Endothelial cell of umbilical vein (primary cell): Measurements from ENCODE around the gene PRR14. TPM values are rescaled to one million over a fixed set of nuclear protein-coding genes. Genes with fewer than 3 reads are reported as not detected.

ENCODE experiments used
- BruUV-seq: library from RNA; stranded (reverse); fragments of 400-500 nt; replicated peaks from 2 replicates; lab custom pipeline; 2021; lab: Mats Ljungman, UMichigan
- CTCF ChIA-PET: fragments of 300-600, 350-600 bp; sonication (Branson Sonifier 250); formaldehyde crosslinking; loops from one replicate; lab custom pipeline; 2021; ENCODE audit warnings: antibody characterized with exemption, inconsistent platforms; lab: Charles Lee
- POLR2A ChIA-PET: fragments of 300-600, 350-600 bp; sonication (Branson Sonifier 250); formaldehyde crosslinking; loops from one replicate; lab custom pipeline; 2021; ENCODE audit warnings: antibody characterized with exemption, inconsistent platforms; lab: Charles Lee
- DNase-seq: peaks from one replicate; pipeline ENCODE4 v3.0.0-alpha.2; 2011; ENCODE audit warnings: low read depth, low spot score
- FAIRE-seq: peaks from 2 replicates; lab custom pipeline; 2011; peaks lifted over from hg19 to GRCh38; lab: Jason Lieb, UNC
- H2AFZ ChIP-seq: 2 replicates; pipeline ENCODE4 v1.6.0; 2012; ENCODE audit warnings: low read depth, low read length, control low read depth, inconsistent platforms
- H3K27ac ChIP-seq: 2 replicates; pipeline ENCODE4 v1.5.1; 2011; ENCODE audit warnings: low read depth, mild to moderate bottlenecking, control low read depth, low read length, moderate library complexity; ENCODE audit not compliant: insufficient read depth
- H3K27me3 ChIP-seq, 2 experiments: 2 replicates each; pipeline versions ENCODE4 v1.6.0 to v1.6.1; 2011; ENCODE audit warnings: low read length in 2 of 2, mixed read lengths in 1 of 2; ENCODE audit not compliant: control insufficient read depth in 2 of 2, insufficient read depth in 2 of 2
- H3K36me3 ChIP-seq, 2 experiments: 2 replicates in 1 of 2; 3 replicates in 1 of 2; pipeline ENCODE4 v1.5.1; 2011; ENCODE audit warnings: low read length in 2 of 2, mild to moderate bottlenecking in 1 of 2, moderate library complexity in 1 of 2; ENCODE audit not compliant: control insufficient read depth in 2 of 2, insufficient read depth in 2 of 2; ENCODE audit errors: extremely low read depth in 1 of 2
- H3K4me1 ChIP-seq: 3 replicates; pipeline ENCODE4 v1.5.1; 2011; ENCODE audit warnings: mild to moderate bottlenecking, low read length; ENCODE audit not compliant: control insufficient read depth, insufficient read depth; ENCODE audit errors: extremely low read depth
- H3K4me2 ChIP-seq: 2 replicates; pipeline ENCODE4 v1.6.1; 2011; ENCODE audit warnings: low read length, control low read depth, mixed read lengths; ENCODE audit not compliant: insufficient read depth
- H3K4me3 ChIP-seq, 3 experiments: fragments of 200-600 bp in 1 of 3; sonication (generic), shearing (Covaris generic) in 1 of 3; replicated peaks in 1 of 3; 2 replicates each; pipeline ENCODE4 v1.5.1; 2011 to 2016; ENCODE audit warnings: control low read depth in 3 of 3, low read length in 3 of 3, mild to moderate bottlenecking in 2 of 3, inconsistent platforms in 1 of 3, low read depth in 1 of 3, moderate library complexity in 1 of 3; ENCODE audit not compliant: insufficient read depth in 1 of 3
- H3K79me2 ChIP-seq: 2 replicates; pipeline ENCODE4 v1.6.0; 2012; ENCODE audit warnings: low read length, inconsistent platforms; ENCODE audit not compliant: control insufficient read depth, insufficient read depth
- H3K9ac ChIP-seq: replicated peaks from 2 replicates; pipeline ENCODE3; 2011; ENCODE audit warnings: low read length, control low read depth; ENCODE audit not compliant: insufficient read depth; ENCODE audit errors: extremely low read depth
- H3K9me1 ChIP-seq: replicated peaks from 3 replicates; pipeline ENCODE4 v1.6.0; 2011; ENCODE audit warnings: mild to moderate bottlenecking, low read length; ENCODE audit not compliant: control insufficient read depth, insufficient read depth; ENCODE audit errors: extremely low read depth
- H3K9me3 ChIP-seq: replicated peaks from 2 replicates; pipeline ENCODE4 v1.5.1; 2012; ENCODE audit warnings: low read length, inconsistent platforms; ENCODE audit not compliant: control insufficient read depth, insufficient read depth
- H4K20me1 ChIP-seq: replicated peaks from 2 replicates; pipeline ENCODE3; 2011; ENCODE audit warnings: mild to moderate bottlenecking, low read length; ENCODE audit not compliant: control insufficient read depth, insufficient read depth; ENCODE audit errors: extremely low read depth
- CTCF ChIP-seq, 2 donors: IDR thresholded peaks; 1 replicate in 1 of 2; 2 replicates in 1 of 2; pipeline ENCODE4 v1.5.1; 2011; ENCODE audit warnings: low read length in 2 of 2, mild to moderate bottlenecking in 2 of 2, moderate library complexity in 2 of 2, control low read depth in 1 of 2, inconsistent platforms in 1 of 2, low read depth in 1 of 2; ENCODE audit not compliant: insufficient read depth in 1 of 2; ENCODE audit errors: extremely low read depth in 1 of 2
- EZH2 ChIP-seq: IDR thresholded peaks from 2 replicates; pipeline ENCODE4 v1.6.1; 2012; ENCODE audit warnings: borderline replicate concordance, low read depth, mild to moderate bottlenecking, moderate library complexity, low read length, inconsistent platforms; ENCODE audit not compliant: severe bottlenecking
- FOS ChIP-seq: IDR thresholded peaks from 2 replicates; pipeline ENCODE4 v1.6.1; 2011; ENCODE audit warnings: mild to moderate bottlenecking, low read length, moderate library complexity, borderline replicate concordance; ENCODE audit not compliant: insufficient read depth
- GATA2 ChIP-seq: IDR thresholded peaks from 2 replicates; pipeline ENCODE4 v1.7.0; 2011; ENCODE audit warnings: low read depth, mild to moderate bottlenecking, moderate library complexity, mixed read lengths, low read length; ENCODE audit not compliant: insufficient read length, insufficient read depth
- JUN ChIP-seq: IDR thresholded peaks from 2 replicates; pipeline ENCODE4 v1.6.1; 2011; ENCODE audit warnings: borderline replicate concordance, low read depth; ENCODE audit not compliant: insufficient read length, insufficient read depth
- MAX ChIP-seq: IDR thresholded peaks from 2 replicates; pipeline ENCODE4 v1.6.1; 2011; ENCODE audit not compliant: insufficient read depth, insufficient read length
- MYC ChIP-seq: IDR thresholded peaks from one replicate; pipeline ENCODE4 v1.6.1; 2011; ENCODE audit warnings: mild to moderate bottlenecking, low read depth, low read length
- POLR2A ChIP-seq: IDR thresholded peaks from 2 replicates; pipeline ENCODE4 v1.6.1; 2012; ENCODE audit warnings: low read depth, mild to moderate bottlenecking, control low read depth, low read length
- POLR2AphosphoS5 ChIP-seq: IDR thresholded peaks from 2 replicates; pipeline ENCODE4 v1.6.1; 2012; ENCODE audit warnings: low read depth, mild to moderate bottlenecking, control low read depth, low read length, moderate library complexity; ENCODE audit not compliant: insufficient read depth
- dilution Hi-C: fragments of 300-500 bp; cut with MboI; formaldehyde crosslinking; loops from one replicate; pipeline ENCODE4 v1.15.0; 2019; ENCODE audit warnings: low sequenced_read_pairs; ENCODE audit not compliant: extremely low pct_ligation_motif_present
- intact Hi-C: fragments of 100-400 bp; cut with micrococcal nuclease; formaldehyde crosslinking; loops from one replicate; pipeline ENCODE4 v1.10.0; 2022
- polyA plus RNA-seq, 4 experiments: library from polyadenylated mRNA; depleted of rRNA in 3 of 4; stranded (reverse) in 3 of 4; unstranded in 1 of 4; fragments of >200 nt; gene quantifications; 2 replicates each; pipeline versions ENCODE4 v1.2.1 to v1.2.3, GENCODE V29; 2011 to 2012; ENCODE audit warnings: missing spikeins in 1 of 4
- total RNA-seq: library from RNA; stranded (reverse); gene quantifications from 2 replicates; pipeline ENCODE4 v1.2.3, GENCODE V29; 2021

Gene PRR14
- total and polyA plus RNA-seq, 2 donors (not counting 3 experiments of a cell fraction or from before 2014, with no cell fraction given), result 17.0 to 70.0 TPM

DNA sequence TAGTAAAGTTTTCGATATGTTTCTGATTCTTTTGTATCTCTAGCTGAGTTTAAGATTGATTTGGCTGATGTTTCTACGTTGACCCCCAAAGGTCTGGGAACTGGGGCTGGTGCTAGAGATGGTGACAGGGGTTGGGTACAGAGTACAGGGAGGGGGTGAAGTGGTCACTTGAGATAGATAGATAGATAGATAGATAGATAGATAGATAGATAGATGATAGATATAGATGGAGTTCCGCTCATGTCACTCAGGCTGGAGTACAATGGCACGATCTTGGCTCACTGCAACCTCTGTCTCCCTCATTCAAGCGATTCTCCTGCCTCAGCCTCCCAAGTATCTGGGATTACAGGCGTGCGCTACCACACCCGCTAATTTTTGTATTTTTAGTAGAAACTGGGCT is 5.6 kb downstream of the PRR14 start:
- Histone ChIP-seq H3K27ac (no peak overlapping the region), H2AFZ (no peak overlapping the region), H3K9ac (no peak overlapping the region), H3K36me3 (peaks cover 5 to 31% of the 10 kb centered on the region in 2 experiments), H3K79me2 (peaks cover 25% of the 10 kb centered on the region), H3K4me3 (no peak overlapping the region), H3K9me1 (no peaks in the 10 kb centered on the region), H3K4me1 (peaks cover 22% of the 10 kb centered on the region), H3K9me3 (no peaks in the 10 kb centered on the region), H4K20me1 (no peaks in the 10 kb centered on the region), H3K4me2 (no peak overlapping the region), H3K27me3 (no peaks in the 10 kb centered on the region)
- dilution Hi-C loops (no loop called here), intact Hi-C loops (loop anchor here (5.0 to 10.0 kb wide), 2 partner anchors 129 to 562 kb away; partner anchors contain the start of genes TBX6, YPEL3 and ZNF768)
- ChIA-PET POLR2A (no interaction called here), CTCF (no interaction called here)
- TF ChIP-seq POLR2A, result no peak
- no peak for TF ChIP-seq CTCF (IDR thresholded peaks at IDR 0.05; ENCODE audit: extremely low read depth in 1 of 2, insufficient read depth in 1 of 2, low read depth in 1 of 2, low read length in 2 of 2)
- no peak for TF ChIP-seq FOS
- no peak for TF ChIP-seq MAX
- TF ChIP-seq GATA2, result no peak
- TF ChIP-seq EZH2, result no peak
- no peak for TF ChIP-seq MYC
- no peak for TF ChIP-seq POLR2AphosphoS5
- no peak for TF ChIP-seq JUN
- FAIRE-seq (no peak), DNase-seq (no peak)
- no TSS peak for BruUV-seq
